22Rv1 (cell line): Measurements from ENCODE around the gene SPATA46.

Source experiments
- CTCF ChIP-seq: fragments of 450-650 bp; IDR thresholded peaks from 2 replicates; pipeline ENCODE4 v1.5.1; 2017; ENCODE audit warnings: mild to moderate bottlenecking
- ZFX ChIP-seq: fragments of 450-650 bp; IDR thresholded peaks from 2 replicates; pipeline ENCODE4 v1.6.1; 2017; ENCODE audit warnings: antibody characterized with exemption, borderline replicate concordance

DNA sequence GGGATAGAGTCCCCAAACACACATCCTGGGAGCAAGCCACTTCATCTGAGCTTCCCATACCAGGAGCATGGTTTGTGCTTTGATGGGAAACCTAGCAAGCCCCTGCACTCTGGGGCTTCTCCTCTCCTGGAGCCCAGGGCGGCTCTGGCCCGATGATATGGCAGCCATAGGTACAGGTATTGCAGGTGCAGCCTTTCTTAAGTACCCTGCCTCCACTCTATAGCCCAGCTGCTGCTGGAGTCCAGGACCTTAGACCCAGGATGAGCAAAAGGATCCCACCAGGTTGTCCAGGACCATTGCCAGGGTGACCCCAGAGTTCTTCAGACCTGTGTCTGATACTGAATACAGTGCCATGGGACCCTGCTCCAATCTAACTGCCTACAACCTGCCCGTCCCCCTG is 9.0 kb upstream of the SPATA46 start:
- TF ChIP-seq CTCF (no peak), ZFX (no peak)
